Activated CD4-positive, alpha-beta T cell treated with anti-CD3 and anti-CD28 coated beads, Interleukin-2, Interleukin-4, amounts not matched to agents 100 ng/mL and 50 ng/mL, durations not matched to agents 16 hours and 8 hours (primary cell): Measurements from ENCODE around the gene SLC5A10.
A peak's percentile ranks its signal among the peaks of the same experiment; 100 is the strongest.

Source experiments
- DNase-seq: peaks from one replicate; pipeline ENCODE4 v3.0.0-alpha.2; 2020; ENCODE audit warnings: low spot score

The SLC5A10 gene

DNA sequence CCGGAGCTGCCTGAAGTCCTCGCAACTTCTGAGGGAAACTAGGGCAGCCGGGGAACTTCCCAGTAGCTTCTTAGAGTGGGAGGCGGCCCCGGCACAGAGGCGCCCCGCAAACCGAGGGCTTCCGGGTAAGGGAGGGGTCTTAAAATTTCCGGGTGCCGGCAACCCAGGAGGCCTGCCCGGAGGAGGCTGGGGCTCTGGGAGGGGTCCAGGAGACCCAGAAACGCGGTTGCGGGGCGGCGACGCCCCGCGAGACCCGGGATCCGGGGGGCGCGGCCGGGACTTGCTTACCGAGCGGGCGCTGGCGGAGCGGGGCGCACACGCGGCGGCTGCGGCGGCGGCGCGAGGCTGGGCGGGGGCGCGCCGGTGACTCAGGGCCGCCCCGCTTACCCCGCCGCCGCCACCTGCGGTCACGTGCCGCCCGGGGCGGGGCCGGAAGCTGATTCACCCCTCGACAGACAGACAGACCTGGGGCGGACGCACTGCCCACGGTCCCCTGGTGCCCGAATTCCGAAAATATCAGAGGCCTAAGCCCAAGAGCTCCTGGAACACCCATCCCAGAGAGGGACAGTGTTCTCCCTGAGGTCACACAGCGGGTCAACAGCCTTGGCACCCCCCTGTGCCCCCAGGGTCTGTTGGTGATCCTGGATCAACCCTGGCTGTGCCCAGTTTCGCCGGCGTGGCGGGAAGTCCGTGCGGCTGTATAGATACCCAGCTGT is 52.6 kb downstream of the SLC5A10 start, which contains the start of gene FAM83G:
TSS of gene FAM83G (minus strand) at position 344 of the 716 bp plus-strand sequence. CDS start 723 bp downstream, outside the sequence.
- peak; percentile 83 for DNase-seq

DNA sequence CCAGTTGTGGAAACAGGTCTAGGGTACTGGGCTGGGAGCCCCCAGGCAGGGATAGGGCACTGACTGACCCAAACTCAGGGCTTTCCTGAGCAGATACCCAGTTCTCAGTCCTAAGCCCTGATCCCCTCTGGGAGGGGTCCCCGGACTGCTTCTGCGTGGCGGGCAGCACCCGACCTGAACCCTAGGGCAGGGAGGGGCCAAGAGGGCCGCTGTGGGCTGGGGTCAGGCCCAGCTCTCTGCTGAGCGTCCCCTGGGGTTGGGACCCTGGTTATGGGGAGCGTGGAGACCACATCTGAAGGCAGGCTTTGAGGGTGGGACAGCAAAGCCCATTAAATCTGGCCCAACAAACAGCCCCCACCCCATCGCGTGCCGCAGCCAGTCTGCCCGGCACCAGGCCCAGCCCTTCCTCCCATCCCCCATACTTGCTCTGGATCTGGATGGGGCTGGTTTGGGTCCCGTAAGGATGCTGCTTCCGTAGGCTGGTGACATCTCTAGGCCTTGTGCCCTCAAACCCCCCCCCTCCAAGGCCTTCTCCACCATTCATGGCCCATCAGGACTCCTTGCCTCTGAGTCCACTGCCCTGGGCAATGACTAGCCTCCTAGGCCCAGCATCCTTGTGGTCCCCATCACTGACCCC is 53.3 kb downstream of the SLC5A10 start:
- DNase-seq, result no peak

DNA sequence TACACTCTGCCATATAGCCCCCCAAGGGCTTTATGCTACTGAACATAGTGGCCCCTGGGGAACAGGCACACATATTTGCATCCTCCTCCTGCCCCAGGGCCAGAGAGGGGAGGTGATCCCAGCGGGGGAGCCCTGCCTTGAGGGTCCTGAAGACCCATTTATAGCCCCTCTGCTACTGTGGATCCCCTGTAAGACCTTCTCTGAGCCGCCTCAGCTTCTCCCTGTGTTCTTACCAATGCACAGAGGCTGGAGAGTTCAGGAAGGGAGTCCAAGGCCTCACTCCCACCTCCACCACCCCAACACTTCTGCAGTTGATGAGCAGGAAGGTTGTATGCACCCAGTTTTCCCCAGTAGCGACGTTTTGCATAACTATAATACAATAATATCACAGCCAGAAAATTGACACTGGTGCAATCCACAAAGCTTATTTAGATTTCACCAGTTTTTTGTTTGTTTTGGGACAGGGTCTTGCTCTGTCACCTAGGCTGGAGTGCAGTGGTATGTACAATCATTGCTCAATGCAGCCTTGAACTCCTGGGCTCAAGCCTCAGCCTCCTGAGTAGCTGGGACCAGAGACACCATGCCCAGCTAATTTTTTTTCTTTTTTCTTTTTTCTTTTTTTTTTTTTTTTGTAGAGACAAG is 53.9 kb downstream of the SLC5A10 start:
- DNase-seq, result no peak

DNA sequence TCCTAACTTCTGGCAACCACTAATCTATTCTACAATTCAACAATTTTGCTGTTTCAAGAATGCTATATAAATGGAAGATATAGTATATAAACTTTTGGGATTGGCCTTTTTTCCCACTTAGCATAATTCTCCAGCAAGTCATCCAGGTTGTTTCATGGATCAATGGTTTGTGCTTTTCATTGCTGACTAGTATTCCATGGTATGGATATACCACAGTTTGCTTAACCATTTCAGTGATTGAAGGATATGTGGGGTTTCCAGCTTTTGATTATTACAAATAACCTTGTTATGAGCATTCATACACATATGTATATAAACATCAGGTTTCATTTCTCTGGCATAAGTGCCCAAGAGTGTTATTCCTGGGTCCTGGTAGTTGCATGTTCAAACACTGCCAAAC is 54.7 kb downstream of the SLC5A10 start:
- DNase-seq, result no peak

DNA sequence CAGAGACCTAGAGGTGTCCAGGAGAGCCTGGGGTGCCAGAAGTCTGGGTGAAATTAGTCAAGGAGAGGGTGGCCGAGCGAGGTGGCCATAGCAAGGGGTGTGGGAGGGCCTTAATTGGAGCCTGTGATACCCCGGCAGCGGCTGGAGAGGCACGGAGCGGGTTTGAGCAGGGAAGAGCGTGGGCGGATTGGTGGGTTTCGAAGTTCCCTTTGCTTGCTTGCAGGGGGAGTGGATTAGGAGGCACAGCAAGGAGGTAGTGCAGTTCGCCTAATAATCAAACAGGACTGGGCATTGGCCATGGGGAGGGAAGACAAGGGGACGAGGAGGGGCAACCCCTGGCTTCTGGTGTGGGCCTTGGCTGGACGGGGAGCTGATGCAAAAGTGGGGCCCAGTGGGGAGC is 58.0 kb downstream of the SLC5A10 start:
- DNase-seq, result no peak

DNA sequence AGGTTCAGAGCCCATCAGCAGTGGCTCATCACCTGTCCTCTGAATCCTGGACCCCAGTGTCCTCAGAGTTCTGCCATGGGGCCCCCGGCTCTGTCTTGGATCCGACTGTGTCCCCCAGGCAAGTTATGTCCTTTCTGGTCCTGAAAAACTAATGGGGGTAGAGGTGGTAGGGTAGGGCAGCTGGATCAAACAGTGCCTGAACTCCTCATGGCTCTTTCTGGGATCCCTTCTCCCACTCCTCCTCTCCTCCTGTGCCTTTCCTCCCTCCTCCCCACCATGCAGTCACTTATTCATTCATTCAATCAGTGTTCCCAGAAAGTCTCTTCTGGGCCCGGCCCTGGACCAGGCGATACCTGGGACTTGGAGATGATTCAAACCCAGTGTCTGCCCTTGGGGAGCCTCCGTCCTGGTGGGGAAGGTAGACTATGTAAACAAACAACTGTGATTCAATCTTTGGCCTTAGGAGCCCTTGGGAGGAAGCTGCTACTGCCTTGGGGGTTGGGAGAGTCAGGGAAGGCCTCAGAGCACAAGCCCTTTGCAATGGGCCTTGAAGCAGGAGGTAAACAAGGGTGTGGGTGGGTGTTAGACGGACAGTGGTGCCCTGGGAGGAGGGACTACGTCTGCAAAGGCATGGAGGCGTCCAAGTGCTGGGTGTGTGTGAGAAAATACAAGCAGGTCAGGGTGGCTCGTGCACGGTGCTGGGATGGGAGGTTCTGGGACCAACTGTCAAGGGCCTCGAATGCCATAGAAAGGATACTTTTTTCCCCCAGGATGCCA is 59.0 kb downstream of the SLC5A10 start:
- no peak for DNase-seq

DNA sequence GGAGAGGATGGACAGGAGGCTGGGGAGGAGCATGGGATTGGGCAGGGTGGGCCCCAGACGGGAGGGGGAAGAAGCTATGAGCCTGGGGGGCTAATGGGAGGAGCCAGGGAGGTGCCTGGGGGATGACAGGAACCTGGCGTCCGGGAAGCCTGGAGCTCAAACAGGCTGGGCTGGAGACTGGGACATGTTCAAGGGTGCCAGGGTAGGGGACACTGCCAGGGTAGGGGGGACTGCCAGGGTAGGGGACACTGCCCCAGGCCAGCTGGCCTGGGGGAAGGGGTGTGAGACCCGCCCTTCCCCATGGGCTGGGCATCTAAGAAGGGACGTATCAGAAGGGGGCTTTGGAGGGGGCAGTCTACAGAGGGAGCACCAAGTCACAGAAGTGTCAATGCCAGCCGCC is 59.6 kb downstream of the SLC5A10 start:
- no peak for DNase-seq

DNA sequence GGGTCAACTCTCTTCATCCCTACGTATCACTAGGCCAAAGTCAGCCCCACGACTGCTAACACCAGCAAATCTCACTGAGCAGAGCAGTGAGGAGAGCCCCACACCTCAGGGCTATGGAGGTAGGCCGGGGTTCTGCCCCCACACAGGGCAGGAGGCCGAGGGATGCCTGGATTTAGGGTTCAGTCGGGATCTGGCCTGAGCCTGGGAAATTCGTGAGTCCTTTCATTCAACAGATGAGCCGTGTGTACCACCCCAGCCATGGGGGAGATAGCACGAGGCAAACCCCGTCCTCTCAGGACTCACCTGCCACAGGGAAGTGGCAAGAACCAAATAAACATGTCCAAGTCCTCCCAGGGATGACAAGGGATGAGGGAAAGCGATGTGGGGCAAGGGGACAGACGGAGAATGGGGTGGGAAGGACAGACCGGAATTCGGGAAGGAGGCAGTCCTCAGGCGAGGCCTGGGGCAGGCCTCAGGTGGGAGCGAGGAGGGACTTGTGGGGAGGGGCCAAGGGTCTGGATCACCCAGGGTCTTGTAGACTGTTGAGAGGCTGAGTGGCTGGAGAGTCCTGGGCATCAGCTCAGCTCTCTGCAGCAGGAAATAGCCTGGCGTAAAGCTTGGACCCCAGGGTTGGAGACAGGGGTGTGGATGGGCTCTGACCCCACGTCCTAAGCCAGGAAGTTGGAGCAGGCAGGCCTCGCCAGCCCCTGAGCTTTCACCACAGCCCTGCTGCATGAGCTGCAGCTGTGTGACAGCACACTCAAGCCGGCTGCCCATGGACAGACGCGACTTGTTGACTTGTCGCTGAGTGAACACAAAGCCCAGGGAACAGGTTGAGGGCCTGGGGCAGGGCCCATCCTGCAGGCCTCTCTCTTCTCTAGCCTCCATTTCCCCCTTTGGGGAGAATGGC is 60.5 kb downstream of the SLC5A10 start:
- no peak for DNase-seq

DNA sequence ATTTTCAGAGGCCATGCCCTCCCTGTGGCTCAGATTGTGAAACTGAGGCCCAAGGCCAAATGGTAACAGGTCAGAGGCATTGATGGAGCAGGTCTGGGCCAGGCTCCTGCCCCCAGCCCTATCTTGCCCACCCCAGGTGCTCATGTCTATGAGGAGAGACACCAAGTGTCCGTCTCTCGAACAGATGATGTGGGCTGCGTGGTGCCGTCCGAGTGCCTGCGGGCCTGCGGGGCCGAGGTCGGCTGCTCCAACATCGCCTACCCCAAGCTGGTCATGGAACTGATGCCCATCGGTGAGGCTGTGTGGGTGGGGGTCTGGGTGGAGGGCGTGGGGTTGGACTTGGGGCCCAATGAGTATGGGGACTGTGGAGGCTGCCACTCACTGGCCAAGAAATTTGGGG is 61.3 kb downstream of the SLC5A10 start:
- DNase-seq, result no peak

DNA sequence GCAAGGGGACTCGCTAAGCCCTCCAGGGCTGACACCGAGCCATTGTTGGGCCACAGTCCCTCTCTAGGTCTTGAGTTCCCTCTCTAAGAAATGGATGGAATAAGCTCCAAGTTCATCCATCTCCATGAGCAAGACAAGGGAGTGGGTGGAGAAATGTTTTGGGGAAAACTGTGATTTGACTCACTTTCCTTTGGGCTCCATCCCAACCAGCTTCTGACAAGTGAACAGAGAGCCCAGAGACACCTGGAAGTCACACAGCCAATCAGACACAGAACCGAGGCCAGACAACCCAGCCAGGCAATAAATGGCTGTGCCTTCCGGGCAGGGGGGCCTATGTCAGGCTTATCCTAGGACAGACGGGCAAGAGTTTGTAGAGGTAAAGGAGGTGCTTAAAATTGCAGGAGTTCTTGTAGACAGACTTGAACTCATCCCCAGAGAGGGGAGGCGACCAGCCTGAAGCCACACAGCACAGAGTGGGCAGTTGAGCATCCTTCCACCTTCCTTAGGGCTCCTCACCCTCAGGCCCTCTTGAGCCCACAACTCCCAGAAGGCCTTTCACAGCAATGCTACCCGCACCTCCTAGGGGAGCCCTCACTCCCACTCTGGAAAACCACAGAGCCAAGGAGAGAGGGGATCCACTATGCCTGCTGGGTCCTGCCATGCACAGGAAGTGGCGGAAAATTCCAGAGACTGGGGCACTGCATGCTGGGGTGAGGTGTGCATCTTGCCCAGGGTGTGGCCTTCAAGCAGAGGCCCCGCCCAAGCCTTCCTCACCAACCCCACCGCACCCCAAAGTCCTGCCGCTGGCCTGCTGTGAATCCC is 62.1 kb downstream of the SLC5A10 start:
- no peak for DNase-seq

DNA sequence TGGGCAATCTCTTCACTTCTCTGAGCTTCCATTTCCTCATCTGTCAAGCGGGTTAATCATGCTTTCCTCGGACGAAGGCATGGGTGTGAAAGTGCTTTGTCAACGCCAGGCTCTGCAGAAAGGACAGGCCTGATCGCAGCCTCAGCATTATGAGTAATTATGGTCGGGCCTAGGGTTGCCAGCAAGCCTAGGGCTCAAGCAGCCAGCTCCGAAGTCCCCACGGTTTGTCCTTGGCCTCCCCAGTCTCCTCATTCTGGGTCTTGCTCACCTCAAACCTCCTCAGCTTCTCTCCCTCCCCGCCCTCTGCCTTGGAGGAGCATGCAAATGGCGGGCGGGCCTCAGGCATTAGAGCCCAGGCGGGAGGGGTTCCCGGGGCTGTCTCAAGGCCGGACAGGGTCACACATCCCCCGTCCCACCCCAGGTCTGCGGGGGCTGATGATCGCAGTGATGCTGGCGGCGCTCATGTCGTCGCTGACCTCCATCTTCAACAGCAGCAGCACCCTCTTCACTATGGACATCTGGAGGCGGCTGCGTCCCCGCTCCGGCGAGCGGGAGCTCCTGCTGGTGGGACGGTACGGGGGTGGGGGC is 62.8 kb downstream of the SLC5A10 start:
- DNase-seq, result no peak

DNA sequence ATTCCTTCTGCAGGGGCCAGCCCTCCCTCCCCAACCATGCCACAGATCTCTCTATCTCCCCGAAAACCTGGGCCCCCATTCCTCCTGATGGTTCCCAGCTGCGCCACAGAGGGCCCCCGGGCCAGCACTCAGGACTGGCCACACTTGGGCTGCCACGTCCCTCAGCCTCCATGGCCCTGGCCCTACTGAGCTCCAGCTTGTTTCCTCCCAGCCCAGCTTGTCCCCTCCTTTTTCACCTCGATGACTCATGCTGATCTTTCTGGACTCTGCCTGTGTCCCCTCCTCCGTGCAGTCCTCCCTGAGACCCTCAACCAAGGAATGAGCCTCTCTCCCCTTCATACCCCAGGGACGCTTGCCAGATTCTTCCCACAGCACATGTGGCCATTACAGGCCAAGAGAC is 63.5 kb downstream of the SLC5A10 start:
- no peak for DNase-seq

DNA sequence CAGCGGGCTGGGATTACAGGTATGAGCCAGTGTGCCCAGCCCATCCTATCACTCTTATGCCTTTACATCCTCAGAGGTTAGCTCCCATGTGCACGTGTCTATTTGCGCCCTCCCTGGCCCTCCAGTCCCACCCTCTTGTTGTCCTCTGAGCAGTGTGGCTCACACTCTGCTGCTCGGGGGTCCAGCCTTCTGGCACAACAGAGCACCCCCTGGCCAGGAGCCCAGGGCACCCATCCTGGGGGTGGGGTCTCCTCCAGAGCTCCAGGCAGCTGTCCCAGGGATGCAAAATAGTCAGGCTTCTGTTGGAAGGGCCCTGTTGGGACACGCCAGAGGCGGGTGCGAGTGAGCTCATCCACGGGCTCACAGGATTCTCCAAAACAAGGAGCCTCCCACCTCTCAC is 64.3 kb downstream of the SLC5A10 start:
- no peak for DNase-seq

DNA sequence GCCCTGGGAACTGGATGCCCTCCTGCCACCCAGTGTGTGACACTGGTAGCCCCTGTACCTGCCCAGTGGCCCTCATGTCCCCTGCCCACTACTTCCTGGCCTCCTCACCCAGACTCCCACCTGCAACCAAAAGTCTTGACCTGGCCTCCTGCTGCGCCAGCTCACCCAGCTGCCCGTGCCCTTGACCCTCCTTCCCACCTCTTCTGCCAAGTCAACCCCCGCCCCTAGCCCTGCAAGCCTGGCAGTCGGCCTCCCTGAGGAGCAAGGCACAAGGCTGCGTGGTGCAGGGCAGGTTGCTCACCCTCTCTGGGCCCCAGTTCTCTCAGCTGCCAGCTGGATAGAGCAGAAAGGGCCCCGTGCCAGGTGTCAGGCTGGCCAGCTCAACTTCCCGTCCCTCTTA is 64.9 kb downstream of the SLC5A10 start:
- no peak for DNase-seq

DNA sequence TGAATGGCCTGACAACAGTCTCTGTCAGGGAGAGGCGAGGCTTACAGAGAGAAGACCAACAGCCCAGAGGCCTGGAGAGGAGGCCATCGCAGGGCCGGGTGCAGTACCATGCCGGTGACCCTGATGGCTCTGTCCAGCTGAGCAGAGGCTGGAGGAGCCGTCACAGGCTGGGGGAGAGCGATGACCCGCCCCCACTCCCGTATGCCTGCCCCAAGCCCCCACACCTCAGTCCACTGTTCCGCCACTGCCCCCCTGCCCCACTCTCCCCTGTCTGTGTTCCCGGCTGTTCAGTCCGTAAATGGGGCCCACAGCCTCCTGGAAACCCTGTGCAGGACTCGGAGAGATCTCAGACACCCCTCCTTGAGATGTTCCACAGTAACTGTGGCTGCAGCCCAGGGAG is 65.4 kb downstream of the SLC5A10 start:
- no peak for DNase-seq

DNA sequence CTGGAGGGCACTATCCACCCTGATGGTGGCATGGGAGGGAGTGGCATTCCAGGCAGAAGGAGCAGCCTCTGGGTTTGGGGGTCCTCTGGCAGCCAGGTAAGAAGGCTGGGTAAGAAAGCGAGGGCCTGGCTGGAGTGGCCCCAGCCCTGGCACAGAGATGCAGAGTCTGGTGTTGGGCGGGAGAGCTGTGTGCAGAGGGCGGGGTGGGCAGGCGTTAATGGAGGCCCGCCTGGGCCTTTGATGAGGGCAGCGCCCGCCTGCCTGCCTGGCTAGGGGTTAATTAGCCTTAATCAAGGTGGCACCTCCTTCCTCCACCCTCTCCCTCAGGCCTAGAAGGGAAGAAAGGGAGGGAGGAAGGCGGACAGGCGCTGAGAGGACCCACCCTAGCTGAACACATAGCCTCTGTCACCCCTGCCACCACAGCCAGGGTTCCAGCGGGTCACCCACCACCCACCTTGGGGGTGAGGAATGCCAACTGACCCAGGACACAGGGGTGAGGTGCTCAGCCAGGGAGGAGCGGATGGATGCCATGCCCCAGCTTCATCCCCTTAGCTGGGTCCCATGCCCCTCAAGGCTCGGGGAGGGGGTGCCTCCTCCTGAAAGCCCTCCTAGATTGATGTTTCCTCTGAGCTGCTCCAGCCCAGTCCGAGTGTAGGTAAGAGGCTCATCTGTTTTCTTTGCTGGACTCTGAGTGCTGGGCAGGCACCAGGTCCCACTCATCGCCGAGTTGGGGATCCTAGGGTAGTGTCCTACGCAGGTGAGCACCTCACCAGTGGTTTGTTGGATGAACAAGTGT is 66.0 kb downstream of the SLC5A10 start:
- no peak for DNase-seq

DNA sequence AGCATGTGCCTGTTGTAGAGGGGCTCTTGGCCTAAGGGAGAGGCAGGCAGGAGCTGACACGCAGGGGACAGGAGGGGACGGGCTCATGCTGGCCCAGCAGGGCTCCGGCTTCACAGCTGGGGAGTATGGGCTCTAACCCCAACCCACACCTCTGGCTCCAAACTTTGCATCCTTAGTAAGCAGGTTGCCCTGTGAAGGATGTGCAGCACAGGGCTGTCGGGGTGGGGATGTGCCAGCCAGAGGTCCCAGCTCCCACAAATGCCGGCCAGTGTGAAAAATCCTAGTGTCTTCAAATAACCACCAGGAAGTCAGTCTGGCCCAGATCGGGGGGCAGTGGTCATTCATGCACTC is 66.6 kb downstream of the SLC5A10 start:
- no peak for DNase-seq

DNA sequence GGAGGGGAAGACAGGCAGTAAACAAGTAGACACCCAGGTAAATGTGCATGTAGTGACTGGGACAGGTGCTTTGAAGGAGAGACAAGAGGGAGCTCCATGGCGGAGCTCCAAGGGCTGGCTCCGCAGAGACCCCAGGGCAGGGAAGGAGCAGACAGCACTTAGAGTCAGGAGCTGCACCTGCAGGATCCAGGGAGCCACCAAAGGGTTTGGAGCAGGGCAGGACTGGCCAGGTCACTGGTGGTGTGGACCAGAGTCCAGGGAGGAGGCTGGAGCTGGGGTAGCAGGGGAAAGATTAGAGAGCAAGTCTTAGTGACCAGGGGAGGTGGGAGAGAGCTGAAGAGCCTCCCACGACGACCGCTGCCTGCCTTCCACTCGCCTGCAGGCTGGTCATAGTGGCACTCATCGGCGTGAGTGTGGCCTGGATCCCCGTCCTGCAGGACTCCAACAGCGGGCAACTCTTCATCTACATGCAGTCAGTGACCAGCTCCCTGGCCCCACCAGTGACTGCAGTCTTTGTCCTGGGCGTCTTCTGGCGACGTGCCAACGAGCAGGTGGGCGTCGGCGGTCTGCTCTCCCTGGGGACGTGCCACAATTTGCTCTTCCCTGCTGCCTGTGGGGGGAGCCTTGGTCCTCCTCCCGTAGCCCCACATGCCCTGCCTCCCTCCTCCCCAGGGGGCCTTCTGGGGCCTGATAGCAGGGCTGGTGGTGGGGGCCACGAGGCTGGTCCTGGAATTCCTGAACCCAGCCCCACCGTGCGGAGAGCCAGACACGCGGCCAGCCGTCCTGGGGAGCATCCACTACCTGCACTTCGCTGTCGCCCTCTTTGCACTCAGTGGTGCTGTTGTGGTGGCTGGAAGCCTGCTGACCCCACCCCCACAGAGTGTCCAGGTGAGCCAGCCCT is 67.3 kb downstream of the SLC5A10 start:
- DNase-seq, result no peak
